ENCODE data around the gene SAP30BP.

DNA sequence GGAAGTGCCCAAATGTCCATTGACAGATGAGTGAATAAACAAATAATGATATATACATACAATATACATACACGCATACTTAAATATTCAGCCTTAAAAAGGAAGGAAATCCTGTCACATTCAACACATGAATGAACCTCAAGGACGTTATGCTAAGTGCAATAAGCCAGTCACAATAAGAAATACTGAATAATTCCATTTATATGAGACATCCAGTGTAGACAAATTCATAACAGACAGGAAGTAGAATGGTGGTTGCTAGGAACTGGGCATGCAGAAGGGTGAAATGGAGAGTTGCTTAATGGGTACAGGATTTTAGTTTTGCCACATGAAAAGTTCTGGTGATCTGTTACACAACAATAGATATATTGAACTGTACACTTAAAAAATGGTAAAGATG lies 45.3 kb downstream of the SAP30BP start:
- TF ChIP-seq, protein P1, sequence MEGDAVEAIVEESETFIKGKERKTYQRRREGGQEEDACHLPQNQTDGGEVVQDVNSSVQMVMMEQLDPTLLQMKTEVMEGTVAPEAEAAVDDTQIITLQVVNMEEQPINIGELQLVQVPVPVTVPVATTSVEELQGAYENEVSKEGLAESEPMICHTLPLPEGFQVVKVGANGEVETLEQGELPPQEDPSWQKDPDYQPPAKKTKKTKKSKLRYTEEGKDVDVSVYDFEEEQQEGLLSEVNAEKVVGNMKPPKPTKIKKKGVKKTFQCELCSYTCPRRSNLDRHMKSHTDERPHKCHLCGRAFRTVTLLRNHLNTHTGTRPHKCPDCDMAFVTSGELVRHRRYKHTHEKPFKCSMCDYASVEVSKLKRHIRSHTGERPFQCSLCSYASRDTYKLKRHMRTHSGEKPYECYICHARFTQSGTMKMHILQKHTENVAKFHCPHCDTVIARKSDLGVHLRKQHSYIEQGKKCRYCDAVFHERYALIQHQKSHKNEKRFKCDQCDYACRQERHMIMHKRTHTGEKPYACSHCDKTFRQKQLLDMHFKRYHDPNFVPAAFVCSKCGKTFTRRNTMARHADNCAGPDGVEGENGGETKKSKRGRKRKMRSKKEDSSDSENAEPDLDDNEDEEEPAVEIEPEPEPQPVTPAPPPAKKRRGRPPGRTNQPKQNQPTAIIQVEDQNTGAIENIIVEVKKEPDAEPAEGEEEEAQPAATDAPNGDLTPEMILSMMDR (IDR thresholded peaks at IDR 0.05): no peak
- TF ChIP-seq POLR2A (IDR thresholded peaks at IDR 0.05): no peak

Measured in Peyer's patch (tissue), 4 donors.